Measurements from ENCODE around the gene BUB1B. TPM values are rescaled to one million over a fixed set of nuclear protein-coding genes. Genes with fewer than 3 reads are reported as not detected.
A peak's percentile ranks its signal among the peaks of the same experiment; 100 is the strongest.

BUB1B gene
- total RNA-seq, 4 donors from 2014 or later, result 4.1 to 22.3 (median 7.4) TPM

- Histone ChIP-seq H3K4me1 (peaks cover 4 to 26% (median 11%) of the 10 kb centered on the region in 3 donors), H3K36me3 (no peaks in the 10 kb centered on the region), H3K4me3 (no peak overlapping the region), H3K9me3 (no peaks in the 10 kb centered on the region), H3K27me3 (no peaks in the 10 kb centered on the region), H3K27ac (no peak overlapping the region)
- intact Hi-C loops (cut with DNase I), result no loop called here
- TF ChIP-seq CTCF (IDR thresholded peaks at IDR 0.05) (no peak), POLR2A (IDR thresholded peaks at IDR 0.05) (no peak)
- WGBS, 2 donors, result 36 to 44% methylated on average over 2 to 4 of the region's 5 CpGs
- no peak for DNase-seq
Observed at GRCh38 chr15:40155270-40155910, 5.5 kb upstream of the BUB1B start.

GRCh38 chr15:40157778-40158447, 3.0 kb upstream of the BUB1B start:
- Histone ChIP-seq H3K4me1 (peaks cover 11 to 45% (median 15%) of the 10 kb centered on the region in 3 donors), H3K36me3 (no peaks in the 10 kb centered on the region), H3K27me3 (no peaks in the 10 kb centered on the region), H3K27ac (no peak overlapping the region), H3K9me3 (no peaks in the 10 kb centered on the region), H3K4me3 (no peak overlapping the region)
- no peak for DNase-seq
- intact Hi-C loops (cut with DNase I), result no loop called here
- 92 to 93% methylated on average over 5 to 7 of the region's 7 CpGs for WGBS, 2 donors
- no peak for TF ChIP-seq POLR2A (IDR thresholded peaks at IDR 0.05)

GRCh38 chr15:40160021-40160420, 848 bp upstream of the BUB1B start:
- H3K27me3 ChIP-seq, result no peaks in the 10 kb centered on the region
- 78 to 94% methylated on average over 2 of the region's 3 CpGs for whole genome bisulfite sequencing, 2 donors
- TF ChIP-seq CTCF (IDR thresholded peaks at IDR 0.05) (no peak), POLR2A (IDR thresholded peaks at IDR 0.05) (no peak)

GRCh38 chr15:40161693-40162391, 973 bp downstream of the BUB1B start:
- no peak for DNase-seq
- intact Hi-C loops (cut with DNase I), result no loop called here
- 6 to 11% methylated on average over 2 of the region's 2 CpGs for WGBS, 2 donors
- no peak for TF ChIP-seq POLR2A (IDR thresholded peaks at IDR 0.05)
- TF ChIP-seq CTCF (IDR thresholded peaks at IDR 0.05), result no peak
- no peaks in the 10 kb centered on the region for H3K27me3 ChIP-seq
- peaks cover 7 to 25% (median 10%) of the 10 kb centered on the region in 3 donors for H3K4me1 ChIP-seq
- H3K4me3 ChIP-seq, result peak overlapping the region; percentile 55 to 78 (median 70)
- peak overlapping the region in 1 of 4 donors; percentile 46 for H3K27ac ChIP-seq
- no peaks in the 10 kb centered on the region for H3K36me3 ChIP-seq
- H3K9me3 ChIP-seq, result no peaks in the 10 kb centered on the region

More at GRCh38 chr15:40160021-40160420, 848 bp upstream of the BUB1B start:
- no peak for DNase-seq
- H3K36me3 ChIP-seq, result no peaks in the 10 kb centered on the region
- peaks cover 11 to 39% (median 15%) of the 10 kb centered on the region in 3 donors for H3K4me1 ChIP-seq
- H3K9me3 ChIP-seq, result no peaks in the 10 kb centered on the region
- intact Hi-C loops (cut with DNase I), result no loop called here
- no peak overlapping the region for H3K27ac ChIP-seq
- H3K4me3 ChIP-seq, result no peak overlapping the region

GRCh38 chr15:40162552-40162951, 1.7 kb downstream of the BUB1B start:
- Histone ChIP-seq H3K27me3 (no peaks in the 10 kb centered on the region), H3K4me3 (no peak overlapping the region), H3K9me3 (no peaks in the 10 kb centered on the region), H3K4me1 (peaks cover 7 to 25% (median 10%) of the 10 kb centered on the region in 3 donors), H3K27ac (no peak overlapping the region), H3K36me3 (no peaks in the 10 kb centered on the region)
- TF ChIP-seq POLR2A (IDR thresholded peaks at IDR 0.05) (no peak), CTCF (IDR thresholded peaks at IDR 0.05) (no peak)
- intact Hi-C loops (cut with DNase I), result no loop called here
- 82 to 84% methylated on average over 2 of the region's 2 CpGs for WGBS, 2 donors
- no peak for DNase-seq
